ENCODE results near the gene NLRC5.

GRCh38 chr16:56998861-56999260, 9.5 kb downstream of the NLRC5 start:
- no peak for TF ChIP-seq FOXM1 (IDR thresholded peaks at IDR 0.05; ENCODE audit: borderline replicate concordance)
- no peak for TF ChIP-seq SP1 (IDR thresholded peaks at IDR 0.05)
- no peak for TF ChIP-seq FOXK2 (IDR thresholded peaks at IDR 0.05)
